Activated B cell treated with CpG ODN at 0.5 μM for 24 hours (primary cell): ENCODE data around the gene TMEM140. TPM values are rescaled to one million over a fixed set of nuclear protein-coding genes. Genes with fewer than 3 reads are reported as not detected.

Experiments used
- ATAC-seq: fragments of 200-7000 bp; cut with Tn5 transposase; one replicate; pipeline ENCODE4 v1.10.0; 2021; ENCODE audit warnings: low read depth, mild to moderate bottlenecking, moderate library complexity
- CTCF ChIA-PET: fragments of 350-600 bp; sonication (Branson Sonifier 250); formaldehyde crosslinking; loops from one replicate; lab custom pipeline; 2021; ENCODE audit warnings: antibody characterized with exemption; lab: Charles Lee
- POLR2A ChIA-PET: fragments of 350-600 bp; sonication (Branson Sonifier 250); formaldehyde crosslinking; loops from one replicate; lab custom pipeline; 2021; ENCODE audit warnings: antibody characterized with exemption; lab: Charles Lee
- DNase-seq: peaks from one replicate; pipeline ENCODE4 v3.0.0; 2022
- H3K27ac Mint-ChIP-seq: one replicate; pipeline ENCODE4 v1.8.0; 2020; ENCODE audit warnings: mixed read lengths
- H3K27me3 Mint-ChIP-seq: one replicate; pipeline ENCODE4 v1.8.0; 2021; ENCODE audit warnings: mixed read lengths
- H3K36me3 Mint-ChIP-seq: one replicate; pipeline ENCODE4 v1.8.0; 2021; ENCODE audit warnings: low read depth, mixed read lengths
- H3K4me1 Mint-ChIP-seq: one replicate; pipeline ENCODE4 v1.8.0; 2021; ENCODE audit warnings: mixed read lengths
- H3K4me3 Mint-ChIP-seq: one replicate; pipeline ENCODE4 v1.8.0; 2020; ENCODE audit warnings: mild to moderate bottlenecking, mixed read lengths
- H3K9me3 Mint-ChIP-seq: one replicate; pipeline ENCODE4 v1.8.0; 2020; ENCODE audit warnings: mixed read lengths
- intact Hi-C: fragments of 100-400 bp; cut with micrococcal nuclease; formaldehyde crosslinking; loops from one replicate; pipeline ENCODE4 v1.15.1; 2024
- total RNA-seq: library from RNA; stranded (reverse); gene quantifications from 2 replicates; pipeline ENCODE4 v1.2.3, GENCODE V29; 2022
- TF ChIP-seq, protein P1 (sequence below): fragments of 200-600 bp; IDR thresholded peaks from one replicate; pipeline ENCODE4 v1.8.0; 2022; ENCODE audit warnings: antibody characterized with exemption, mild to moderate bottlenecking

The TMEM140 gene
- total RNA-seq, result 18.6 and 20.9 TPM in 2 replicates

DNA sequence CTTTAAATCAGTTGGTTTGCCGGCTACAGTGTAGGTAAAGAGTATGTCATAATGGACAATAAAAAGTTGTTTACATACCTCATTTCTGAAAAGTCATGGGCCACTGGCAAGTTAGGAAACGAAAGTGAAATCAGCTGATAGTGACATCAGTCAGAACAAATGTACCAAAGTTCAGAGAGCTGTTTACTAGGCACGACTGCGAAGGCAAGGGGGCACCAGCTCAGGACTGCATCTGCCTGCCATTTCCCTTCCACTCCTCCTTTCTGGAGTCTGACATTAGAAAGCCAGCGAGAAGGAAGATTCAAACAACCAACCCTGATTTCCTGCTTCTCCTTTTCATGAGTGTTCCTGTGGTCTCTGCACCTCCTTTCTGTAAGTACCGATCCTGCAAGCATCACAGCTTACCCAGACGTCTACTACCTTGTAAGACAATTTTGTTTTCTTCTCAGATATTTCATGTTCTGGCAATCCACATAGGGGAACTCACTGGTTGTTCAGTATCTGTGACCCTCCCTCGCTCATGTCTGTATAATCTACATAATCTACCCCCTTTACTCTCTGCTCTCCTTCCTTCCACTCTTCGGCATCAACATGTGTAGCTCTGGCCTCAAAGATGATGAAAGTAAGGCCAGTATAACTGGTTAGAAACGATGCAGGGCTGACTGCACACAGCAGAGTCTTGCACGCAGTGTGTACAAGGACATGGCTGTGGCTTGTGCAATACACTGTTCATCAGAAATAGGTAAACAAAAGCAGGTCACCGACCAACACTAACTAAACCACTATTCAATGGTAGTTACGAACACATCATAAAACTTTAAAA lies at the start of gene TMEM140:
Gene TMEM140, plus strand, starts transcription at position 174 of the 823 bp plus-strand sequence. CDS start 16,370 bp downstream, outside the sequence.
- ATAC-seq, result peak; percentile 72

DNA sequence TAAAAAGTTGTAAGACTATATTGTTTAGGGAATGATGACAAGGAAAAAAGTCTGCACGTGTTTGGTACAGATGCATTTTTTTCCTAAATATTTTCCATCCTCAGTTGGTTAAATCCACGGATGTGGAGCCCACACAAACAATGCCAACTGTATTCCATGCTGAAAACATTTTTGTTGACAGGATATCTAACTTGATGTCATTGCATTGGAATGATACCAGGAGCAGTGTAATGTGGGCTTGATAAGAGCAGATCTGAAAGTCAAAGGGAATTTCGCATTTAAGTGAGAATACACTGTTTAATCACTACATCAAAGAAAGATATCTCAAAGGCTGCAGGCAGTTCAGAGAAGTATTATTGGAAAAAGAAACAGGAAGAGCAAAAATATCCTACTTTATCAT lies 49.5 kb upstream of the TMEM140 start:
- Mint-ChIP-seq H3K27ac (no peak overlapping the region), H3K27me3 (no peaks in the 10 kb centered on the region), H3K4me1 (peaks cover 17% of the 10 kb centered on the region), H3K4me3 (no peak overlapping the region), H3K9me3 (no peaks in the 10 kb centered on the region), H3K36me3 (no peaks in the 10 kb centered on the region)
- TF ChIP-seq, protein P1, sequence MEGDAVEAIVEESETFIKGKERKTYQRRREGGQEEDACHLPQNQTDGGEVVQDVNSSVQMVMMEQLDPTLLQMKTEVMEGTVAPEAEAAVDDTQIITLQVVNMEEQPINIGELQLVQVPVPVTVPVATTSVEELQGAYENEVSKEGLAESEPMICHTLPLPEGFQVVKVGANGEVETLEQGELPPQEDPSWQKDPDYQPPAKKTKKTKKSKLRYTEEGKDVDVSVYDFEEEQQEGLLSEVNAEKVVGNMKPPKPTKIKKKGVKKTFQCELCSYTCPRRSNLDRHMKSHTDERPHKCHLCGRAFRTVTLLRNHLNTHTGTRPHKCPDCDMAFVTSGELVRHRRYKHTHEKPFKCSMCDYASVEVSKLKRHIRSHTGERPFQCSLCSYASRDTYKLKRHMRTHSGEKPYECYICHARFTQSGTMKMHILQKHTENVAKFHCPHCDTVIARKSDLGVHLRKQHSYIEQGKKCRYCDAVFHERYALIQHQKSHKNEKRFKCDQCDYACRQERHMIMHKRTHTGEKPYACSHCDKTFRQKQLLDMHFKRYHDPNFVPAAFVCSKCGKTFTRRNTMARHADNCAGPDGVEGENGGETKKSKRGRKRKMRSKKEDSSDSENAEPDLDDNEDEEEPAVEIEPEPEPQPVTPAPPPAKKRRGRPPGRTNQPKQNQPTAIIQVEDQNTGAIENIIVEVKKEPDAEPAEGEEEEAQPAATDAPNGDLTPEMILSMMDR, result no peak
- DNase-seq (no peak), ATAC-seq (no peak)
- intact Hi-C loops, result no loop called here
- ChIA-PET CTCF (no interaction called here), POLR2A (no interaction called here)

More for the DNA sequence above, at the start of gene TMEM140:
- peak within 1 kb of the TSS; percentile 83 for H3K4me3 Mint-ChIP-seq
- peaks cover 27% of the 10 kb centered on the region for H3K36me3 Mint-ChIP-seq
- intact Hi-C loops, result loop anchor here (1.0 to 5.0 kb wide), 8 partner anchors 13 to 829 kb away; partner anchors contain the start of genes AGBL3, BPGM, CYREN and MTPN
- no peaks in the 10 kb centered on the region for H3K9me3 Mint-ChIP-seq
- H3K27ac Mint-ChIP-seq, result peak within 1 kb of the TSS; percentile 93
- no peak for DNase-seq
- peaks cover 73% of the 10 kb centered on the region for H3K4me1 Mint-ChIP-seq
- POLR2A ChIA-PET, result interaction anchor here (0.7 to 7.6 kb wide), 16 partner anchors 10 to 831 kb away, joined by 3 to 119 read pairs (median 6); partner anchors contain the start of genes AGBL3, AKR1B1, BPGM and CYREN
- H3K27me3 Mint-ChIP-seq, result no peaks in the 10 kb centered on the region
- CTCF ChIA-PET, result interaction anchor here (0.5 to 3.2 kb wide), 8 partner anchors 8 to 1881 kb away, joined by 3 to 20 read pairs (median 4); partner anchors contain the start of genes AGBL3 and CYREN
- TF ChIP-seq, protein P1, result no peak

DNA sequence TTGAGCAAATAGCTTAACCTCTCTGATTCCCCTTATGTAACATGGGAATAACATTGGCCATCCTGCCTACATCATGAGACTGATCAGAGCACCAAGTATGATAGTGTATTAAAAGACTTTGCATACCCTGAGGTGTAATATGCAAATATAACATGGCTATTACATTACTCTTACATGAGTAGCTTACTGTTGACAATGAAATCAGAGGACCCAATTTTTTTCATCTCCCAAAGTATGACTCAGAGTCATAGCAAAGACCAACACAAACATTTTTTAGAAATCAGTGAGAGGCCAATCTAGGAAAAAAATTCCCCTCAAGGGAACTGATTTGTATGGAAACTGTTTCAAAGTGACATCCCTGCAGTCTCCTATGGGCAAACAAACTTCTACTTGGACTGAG lies 47.0 kb upstream of the TMEM140 start:
- Mint-ChIP-seq H3K4me1 (peaks cover under 1% of the 10 kb centered on the region), H3K27me3 (no peaks in the 10 kb centered on the region), H3K9me3 (peaks cover 2% of the 10 kb centered on the region), H3K36me3 (no peaks in the 10 kb centered on the region), H3K4me3 (no peak overlapping the region), H3K27ac (no peak overlapping the region)
- ATAC-seq (no peak), DNase-seq (no peak)
- TF ChIP-seq, protein P1, result no peak
- ChIA-PET CTCF (no interaction called here), POLR2A (no interaction called here)
- intact Hi-C loops, result loop anchor here (5.0 kb wide), 1 partner anchor 46 kb away; the partner anchor contains the start of gene TMEM140

DNA sequence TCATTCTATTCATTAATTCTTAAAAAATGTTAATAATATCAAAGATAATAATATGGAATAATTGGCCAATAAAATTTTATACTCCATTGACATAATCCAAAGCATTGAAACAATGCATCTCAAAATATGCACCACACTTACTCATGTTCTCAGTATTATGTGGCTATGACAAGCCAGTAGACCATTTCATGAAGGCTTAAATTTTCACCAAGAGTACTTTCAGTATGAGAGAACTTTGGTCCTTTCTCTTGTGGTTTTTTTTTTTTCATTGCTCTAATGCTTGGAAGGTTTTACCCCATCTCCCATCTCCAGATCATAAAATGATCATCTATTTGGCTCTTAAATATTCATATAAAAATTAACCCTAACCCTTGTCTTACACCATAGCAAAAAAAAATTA lies 45.5 kb upstream of the TMEM140 start:
- no peaks in the 10 kb centered on the region for H3K36me3 Mint-ChIP-seq
- no peak for DNase-seq
- H3K9me3 Mint-ChIP-seq, result peaks cover 6% of the 10 kb centered on the region
- intact Hi-C loops, result loop anchor here (5.0 kb wide), 1 partner anchor 45 kb away; the partner anchor contains the start of gene TMEM140
- peak; percentile 28 for ATAC-seq
- no peak overlapping the region for H3K27ac Mint-ChIP-seq
- no peaks in the 10 kb centered on the region for H3K4me1 Mint-ChIP-seq
- ChIA-PET CTCF (no interaction called here), POLR2A (interaction anchor here (0.7 kb wide), 1 partner anchor 132 kb away, joined by 5 read pairs; no protein-coding TSS in a partner anchor)
- no peaks in the 10 kb centered on the region for H3K27me3 Mint-ChIP-seq
- H3K4me3 Mint-ChIP-seq, result no peak overlapping the region
- TF ChIP-seq, protein P1, result no peak

DNA sequence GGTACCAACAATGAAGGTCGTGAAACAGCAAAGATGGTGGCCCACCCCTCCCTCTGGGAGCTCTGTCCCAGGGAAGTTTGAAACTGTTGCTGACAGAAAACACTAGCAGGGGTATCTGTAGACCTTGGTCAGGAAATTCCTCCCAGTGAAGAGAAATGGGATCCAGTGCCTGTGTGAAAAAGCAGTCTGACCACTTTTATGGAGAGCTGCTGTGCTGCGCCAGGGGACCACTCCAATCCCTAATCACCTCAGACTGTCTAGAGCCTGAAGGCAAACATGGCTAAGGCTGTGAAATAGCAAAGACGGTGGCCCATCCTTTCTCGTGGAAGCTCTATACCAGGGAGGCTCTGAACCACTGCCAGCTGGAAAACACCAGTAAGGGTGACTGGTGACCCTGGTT lies 38.3 kb upstream of the TMEM140 start:
- Mint-ChIP-seq H3K36me3 (no peaks in the 10 kb centered on the region), H3K4me1 (no peaks in the 10 kb centered on the region), H3K27ac (no peak overlapping the region), H3K27me3 (no peaks in the 10 kb centered on the region), H3K9me3 (peaks cover 6% of the 10 kb centered on the region), H3K4me3 (no peak overlapping the region)
- intact Hi-C loops, result no loop called here
- no peak for ATAC-seq
- DNase-seq, result no peak
- CTCF ChIA-PET, result no interaction called here
- TF ChIP-seq, protein P1, result no peak
- POLR2A ChIA-PET, result no interaction called here
